Colonic mucosa (tissue), 4 donors: ENCODE data around the gene CPEB4. TPM values are rescaled to one million over a fixed set of nuclear protein-coding genes. Genes with fewer than 3 reads are reported as not detected.
A peak's percentile ranks its signal among the peaks of the same experiment; 100 is the strongest.

Source experiments
- DNase-seq: peaks from one replicate; pipeline ENCODE4 v3.0.0-alpha.2; 2020
- H3K27ac ChIP-seq: fragments of 200-600 bp; one replicate; pipeline ENCODE4 v1.8.0; 2021
- H3K27me3 ChIP-seq: fragments of 200-600 bp; one replicate; pipeline ENCODE4 v1.8.0; 2021
- H3K36me3 ChIP-seq: fragments of 200-600 bp; one replicate; pipeline ENCODE4 v1.8.0; 2021
- H3K4me1 ChIP-seq: fragments of 200-600 bp; one replicate; pipeline ENCODE4 v1.8.0; 2021; ENCODE audit warnings: mild to moderate bottlenecking
- H3K4me3 ChIP-seq: fragments of 200-600 bp; one replicate; pipeline ENCODE4 v1.8.0; 2021
- H3K9ac ChIP-seq, 2 donors: one replicate each; pipeline ENCODE4 v1.7.0; 2013; ENCODE audit warnings: control low read depth in 2 of 2, low read depth in 2 of 2, low read length in 2 of 2
- H3K9me3 ChIP-seq: fragments of 200-600 bp; one replicate; pipeline ENCODE4 v1.8.0; 2021
- CTCF ChIP-seq: fragments of 200-600 bp; IDR thresholded peaks from one replicate; pipeline ENCODE4 v1.8.0; 2022; ENCODE audit warnings: antibody characterized with exemption, mild to moderate bottlenecking
- intact Hi-C: fragments of 100-400 bp; cut with DNase I; formaldehyde crosslinking; loops from one replicate; pipeline ENCODE4 v1.14.1; 2022
- total RNA-seq, 2 donors: library from RNA; stranded (reverse); fragmentation: NEBNext Ultra II Directional in 1 of 2; extraction: Animal tissue kit (Norgen Biotek cat#: 25700) in 1 of 2; gene quantifications; one replicate each; pipeline ENCODE4 v1.2.1, GENCODE V29; 2021
- donor health status: healthy.
- donor health status: DM: no; HTN: no; CAD: no.
- donor health status: DM: no; HTN: no; CAD: no.

Gene CPEB4
- total RNA-seq, 2 donors from 2014 or later: 23.3 to 41.7 TPM

GRCh38 chr5:173963182-173963838 is 75.2 kb downstream of the CPEB4 start:
- no peak for TF ChIP-seq CTCF
- no peak overlapping the region for H3K27ac ChIP-seq
- H3K4me3 ChIP-seq: peak overlapping the region; percentile 3
- H3K27me3 ChIP-seq: no peaks in the 10 kb centered on the region
- no peak for DNase-seq
- H3K4me1 ChIP-seq: no peaks in the 10 kb centered on the region
- intact Hi-C loops: loop anchor here (5.0 kb wide), 1 partner anchor 71 kb away; no protein-coding TSS in a partner anchor
- no peaks in the 10 kb centered on the region for H3K9me3 ChIP-seq
- H3K36me3 ChIP-seq: no peaks in the 10 kb centered on the region
- peak overlapping the region in 1 of 2 donors; percentile 32 for H3K9ac ChIP-seq

- H3K27ac ChIP-seq: no peak overlapping the region
- no peak overlapping the region for H3K9ac ChIP-seq
- H3K9me3 ChIP-seq: no peaks in the 10 kb centered on the region
- peak; percentile 49 for DNase-seq
- intact Hi-C loops: loop anchor here (5.0 kb wide), 1 partner anchor 72 kb away; no protein-coding TSS in a partner anchor
- H3K4me3 ChIP-seq: peak overlapping the region; percentile 3
- no peaks in the 10 kb centered on the region for H3K27me3 ChIP-seq
- H3K36me3 ChIP-seq: no peaks in the 10 kb centered on the region
- no peaks in the 10 kb centered on the region for H3K4me1 ChIP-seq
- TF ChIP-seq CTCF: no peak
Measured at GRCh38 chr5:173963867-173964441, 75.8 kb downstream of the CPEB4 start.

- no peaks in the 10 kb centered on the region for H3K27me3 ChIP-seq
- no peak overlapping the region for H3K9ac ChIP-seq
- TF ChIP-seq CTCF: no peak
- H3K27ac ChIP-seq: no peak overlapping the region
- DNase-seq: no peak
- no peak overlapping the region for H3K4me3 ChIP-seq
- no peaks in the 10 kb centered on the region for H3K4me1 ChIP-seq
- intact Hi-C loops: loop anchor here (5.0 kb wide), 1 partner anchor 72 kb away; no protein-coding TSS in a partner anchor
- no peaks in the 10 kb centered on the region for H3K36me3 ChIP-seq
- H3K9me3 ChIP-seq: no peaks in the 10 kb centered on the region
Measured at GRCh38 chr5:173964506-173964905, 76.4 kb downstream of the CPEB4 start.

- intact Hi-C loops: no loop called here
- Histone ChIP-seq H3K4me3 (no peak overlapping the region), H3K27ac (no peak overlapping the region), H3K27me3 (no peaks in the 10 kb centered on the region), H3K4me1 (no peaks in the 10 kb centered on the region), H3K36me3 (no peaks in the 10 kb centered on the region), H3K9ac (no peak overlapping the region), H3K9me3 (no peaks in the 10 kb centered on the region)
- no peak for TF ChIP-seq CTCF
- no peak for DNase-seq
Measured at GRCh38 chr5:173967241-173967640, 79.1 kb downstream of the CPEB4 start.

- Histone ChIP-seq H3K36me3 (no peaks in the 10 kb centered on the region), H3K4me3 (no peak overlapping the region), H3K9me3 (no peaks in the 10 kb centered on the region), H3K9ac (no peak overlapping the region), H3K27ac (no peak overlapping the region), H3K4me1 (no peaks in the 10 kb centered on the region), H3K27me3 (no peaks in the 10 kb centered on the region)
- TF ChIP-seq CTCF: no peak
- DNase-seq: no peak
- intact Hi-C loops: no loop called here
Measured at GRCh38 chr5:173968154-173968797, 80.1 kb downstream of the CPEB4 start.
